HL-60/S4 treated with phorbol 12-myristate 13-acetate at 8.2 ng/mL for 4 days and 3 days (cell line): ENCODE results near the gene CABCOCO1.

Source experiments
- in situ Hi-C: fragments of 300-500 bp; cut with MboI; formaldehyde crosslinking; loops from 2 replicates; pipeline ENCODE4 v1.15.0; 2022; ENCODE audit warnings: low sequenced_read_pairs

CABCOCO1 gene, protein sequence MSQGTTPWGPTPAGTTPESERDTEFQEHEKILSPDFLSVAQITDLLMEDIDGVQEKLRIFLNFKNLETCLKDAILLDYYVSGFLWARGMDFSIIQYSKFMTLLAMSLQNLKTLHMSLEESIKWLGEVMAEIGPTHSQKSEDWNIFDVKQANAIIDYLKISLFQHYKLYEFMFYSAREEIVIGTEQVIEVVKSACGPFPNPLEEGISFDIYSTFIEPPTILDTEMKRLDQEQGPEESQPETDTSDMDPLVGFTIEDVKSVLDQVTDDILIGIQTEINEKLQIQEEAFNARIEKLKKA

DNA sequence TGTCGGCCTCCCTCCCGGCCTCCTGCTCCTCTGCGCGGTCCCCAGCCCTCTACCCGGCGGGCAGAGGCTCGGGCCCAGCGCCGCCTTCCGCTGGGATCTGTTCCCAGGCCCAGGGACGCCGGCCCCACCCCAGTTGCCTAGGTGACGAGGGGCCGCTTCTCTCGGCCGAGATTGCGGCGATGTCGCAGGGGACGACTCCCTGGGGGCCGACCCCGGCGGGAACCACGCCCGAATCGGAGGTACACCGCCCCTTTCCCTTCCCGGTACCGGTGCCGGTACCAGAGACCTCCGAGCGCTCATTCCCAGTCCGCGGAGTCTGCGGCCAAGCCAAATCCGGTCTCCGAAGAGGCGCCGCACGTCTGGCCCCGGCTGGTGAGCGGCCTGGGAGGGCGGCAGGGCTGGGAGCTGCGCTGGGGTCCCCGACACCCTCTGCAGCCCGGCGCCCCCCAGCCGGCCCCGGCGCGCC lies at the start of gene CABCOCO1:
CABCOCO1 (plus strand) TSS at position 136 of the 466 bp plus-strand sequence; CDS start at position 180, 44 bp downstream.
- in situ Hi-C loops = no loop called here

DNA sequence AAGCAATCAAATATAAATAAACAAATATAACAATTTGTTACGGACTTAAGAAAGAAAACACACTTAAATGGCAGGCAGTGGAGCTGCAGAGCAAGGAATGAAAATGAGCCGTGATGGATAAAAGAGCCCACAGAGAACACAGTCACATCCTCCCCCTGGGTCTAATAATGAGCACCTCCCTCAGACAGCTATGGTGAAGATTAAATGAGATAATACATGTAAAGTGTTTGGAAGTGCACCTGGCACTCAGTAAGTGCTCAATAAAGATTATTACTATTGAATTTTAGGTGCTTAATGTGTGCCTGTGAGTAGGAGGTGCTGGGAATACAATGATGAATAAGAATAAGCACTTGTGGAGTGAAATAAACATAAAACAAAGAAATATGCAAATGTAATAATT lies 49.1 kb upstream of the CABCOCO1 start:
- in situ Hi-C loops = no loop called here

DNA sequence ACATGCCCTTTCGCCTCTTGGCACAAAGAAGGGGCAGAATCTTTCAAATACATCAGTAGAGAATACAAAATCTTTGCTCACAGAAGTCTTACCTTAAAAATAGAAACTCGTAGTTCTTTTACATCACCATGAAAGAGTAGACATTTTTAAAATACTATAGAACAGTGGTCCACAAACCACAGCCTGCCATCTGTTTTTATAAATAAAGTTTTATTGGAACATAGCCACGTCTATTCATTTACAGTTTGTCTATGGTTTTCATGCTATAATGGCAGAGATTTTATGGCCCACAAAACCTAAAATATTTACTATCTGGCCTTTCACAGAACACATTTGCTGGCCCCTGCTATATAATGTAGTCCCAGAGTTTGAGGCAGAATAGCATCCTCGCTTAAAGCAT lies 46.1 kb upstream of the CABCOCO1 start:
- in situ Hi-C loops = no loop called here

DNA sequence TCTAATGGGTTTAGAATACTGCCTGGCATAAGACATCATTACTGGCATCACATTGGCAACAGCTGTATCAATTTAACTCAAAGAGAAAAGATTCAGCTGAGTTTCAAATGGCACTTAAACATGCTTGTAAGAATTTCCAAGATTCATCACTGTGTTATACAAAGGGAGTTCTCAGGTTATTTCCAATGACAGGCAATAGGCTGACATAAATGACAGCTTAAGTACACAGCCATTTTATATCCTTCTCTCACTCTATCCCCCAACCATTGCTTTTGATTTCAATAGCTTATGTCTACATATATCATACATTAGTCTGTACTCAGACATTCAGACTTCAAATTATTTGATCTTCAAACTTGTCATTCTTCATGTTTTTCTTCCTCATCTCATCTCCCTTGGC lies 45.5 kb upstream of the CABCOCO1 start:
- in situ Hi-C loops = no loop called here

DNA sequence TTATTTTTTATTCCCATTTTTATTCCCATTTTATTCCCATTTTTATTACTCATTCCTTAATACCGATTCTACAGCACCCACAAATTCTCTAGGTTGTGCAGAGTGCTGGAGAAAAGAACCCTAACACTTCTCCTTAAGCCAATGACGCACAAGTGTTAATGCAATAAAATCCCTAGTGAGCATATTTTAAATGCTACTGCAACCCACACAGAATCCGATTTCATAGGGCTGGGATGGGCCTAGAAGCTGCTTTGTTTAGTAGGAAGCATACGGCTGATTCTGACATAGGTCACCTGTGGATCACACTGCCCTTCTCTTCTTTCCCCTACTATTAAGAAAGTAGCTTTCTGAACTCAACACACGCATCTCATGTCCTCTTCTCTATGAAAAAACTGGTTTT lies 45.1 kb upstream of the CABCOCO1 start:
- in situ Hi-C loops = no loop called here

DNA sequence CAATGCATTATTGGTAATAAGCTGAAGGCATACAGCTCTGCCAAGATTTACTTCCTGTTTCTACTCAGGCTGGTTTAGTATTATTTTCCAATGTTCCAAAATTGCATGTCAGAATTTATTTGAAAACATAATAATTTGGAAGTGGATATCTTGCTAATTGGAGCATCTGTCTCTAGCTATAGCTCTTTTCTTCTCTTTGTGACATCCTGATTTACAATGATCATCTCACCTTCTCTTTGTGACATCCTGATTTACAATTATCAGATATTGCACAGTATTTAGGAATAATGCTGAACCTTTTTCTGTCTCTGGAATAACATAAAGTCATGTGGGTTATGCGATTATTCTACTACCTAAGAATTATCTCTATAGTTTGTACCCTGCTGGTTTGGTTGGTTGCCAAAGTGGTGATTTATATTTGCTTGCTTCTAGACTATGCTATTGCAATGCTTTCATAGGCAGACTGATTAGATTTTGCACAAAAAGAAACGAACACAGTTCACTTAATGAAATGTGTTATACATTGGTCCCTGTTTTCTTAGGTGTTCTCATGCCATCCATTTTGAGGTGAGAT lies 44.3 kb upstream of the CABCOCO1 start:
- in situ Hi-C loops = no loop called here

DNA sequence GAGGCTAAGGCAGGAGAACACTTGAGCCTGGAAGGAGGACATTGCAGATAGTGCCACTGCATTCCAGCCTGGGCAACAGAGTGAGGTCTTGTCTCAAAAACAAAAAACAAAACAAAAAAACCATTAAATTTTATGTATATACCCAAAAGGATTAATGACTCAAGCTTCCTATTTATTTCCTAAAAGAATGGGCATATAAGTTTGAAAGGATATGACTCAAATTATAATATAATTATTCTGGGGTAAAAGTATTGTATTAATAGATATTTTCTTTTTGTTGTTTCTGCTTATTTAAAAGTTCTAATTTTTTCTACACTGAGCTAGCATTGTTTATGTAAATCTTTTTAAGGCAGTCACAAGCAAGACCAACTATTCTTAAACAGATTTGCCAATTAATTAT lies 42.2 kb upstream of the CABCOCO1 start:
- in situ Hi-C loops = no loop called here

DNA sequence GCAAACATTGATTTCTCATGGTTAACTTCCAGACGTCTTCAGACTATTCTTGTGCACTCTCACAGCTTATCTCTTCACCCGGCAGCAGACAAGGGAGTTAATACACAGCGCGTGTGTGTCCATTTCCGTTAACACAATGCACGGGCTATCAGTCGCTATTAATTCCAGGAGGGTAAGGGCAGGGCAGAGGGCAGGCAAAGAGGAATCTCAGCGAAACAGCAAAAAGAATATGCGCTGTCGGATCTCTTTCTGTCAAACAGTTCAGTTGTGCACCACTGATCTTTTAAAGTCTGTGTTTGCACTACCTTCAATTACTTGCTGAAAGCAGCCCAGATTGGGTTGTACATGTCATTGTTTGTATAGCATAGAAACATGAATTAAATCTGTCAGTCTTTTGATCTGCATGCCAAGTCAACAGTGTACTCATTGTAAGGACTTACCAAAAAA lies 41.1 kb upstream of the CABCOCO1 start:
- in situ Hi-C loops = no loop called here

DNA sequence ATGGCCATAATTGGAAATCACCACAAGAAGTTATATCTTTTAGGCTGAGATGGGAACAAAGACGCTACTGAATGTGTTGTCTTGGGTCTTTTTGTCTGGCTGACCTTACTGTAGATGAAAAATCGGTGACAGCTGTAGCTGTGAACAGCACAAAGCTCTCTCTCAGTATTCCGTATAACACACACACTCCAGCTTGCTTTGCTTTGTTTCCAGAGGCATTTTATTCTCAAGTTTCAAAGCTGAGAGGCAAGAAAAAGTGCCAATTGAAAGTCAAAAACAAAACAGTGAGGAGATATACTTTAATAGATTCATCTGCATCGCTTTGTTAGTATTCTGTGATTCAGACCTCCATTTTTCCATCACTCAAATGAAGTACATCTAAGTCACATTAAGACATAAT lies 39.6 kb upstream of the CABCOCO1 start:
- in situ Hi-C loops = no loop called here

DNA sequence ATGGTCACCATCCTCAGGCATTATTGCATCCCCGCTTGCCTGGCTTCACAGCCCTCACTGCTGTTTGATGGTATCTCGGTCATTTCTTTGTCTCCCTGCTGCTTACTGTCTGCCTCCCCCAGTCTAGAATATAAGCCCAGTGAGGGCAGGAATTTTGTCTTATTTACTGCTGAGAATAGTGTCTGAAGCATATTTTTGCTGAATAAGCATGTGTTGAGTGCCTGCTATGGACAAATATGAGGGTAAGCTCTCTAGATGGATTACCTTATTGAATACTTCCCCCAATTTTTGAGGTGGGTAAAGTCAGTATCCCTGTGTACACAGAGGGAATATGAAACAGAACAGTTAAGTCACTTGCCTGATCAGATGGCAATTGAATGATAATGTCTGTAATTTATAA lies 36.5 kb upstream of the CABCOCO1 start:
- in situ Hi-C loops = no loop called here

DNA sequence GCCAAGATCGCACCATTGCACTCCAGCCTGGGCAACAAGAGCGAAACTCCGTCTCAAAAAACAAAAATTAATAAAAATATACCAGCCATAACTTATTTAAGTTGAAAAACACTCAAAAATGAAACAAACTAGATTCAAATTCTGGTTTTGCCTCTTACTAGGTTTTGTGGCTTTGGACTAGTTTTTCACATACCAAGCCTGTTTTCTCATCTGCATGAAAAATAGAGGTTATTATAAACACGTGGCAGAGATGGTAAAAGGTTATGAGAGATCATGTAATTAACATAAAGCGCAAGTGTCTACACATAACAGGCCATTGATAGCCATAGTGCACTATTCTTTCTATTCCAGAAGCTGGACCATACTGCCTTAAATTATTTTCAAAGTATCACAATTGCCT lies 35.5 kb upstream of the CABCOCO1 start:
- in situ Hi-C loops = no loop called here

DNA sequence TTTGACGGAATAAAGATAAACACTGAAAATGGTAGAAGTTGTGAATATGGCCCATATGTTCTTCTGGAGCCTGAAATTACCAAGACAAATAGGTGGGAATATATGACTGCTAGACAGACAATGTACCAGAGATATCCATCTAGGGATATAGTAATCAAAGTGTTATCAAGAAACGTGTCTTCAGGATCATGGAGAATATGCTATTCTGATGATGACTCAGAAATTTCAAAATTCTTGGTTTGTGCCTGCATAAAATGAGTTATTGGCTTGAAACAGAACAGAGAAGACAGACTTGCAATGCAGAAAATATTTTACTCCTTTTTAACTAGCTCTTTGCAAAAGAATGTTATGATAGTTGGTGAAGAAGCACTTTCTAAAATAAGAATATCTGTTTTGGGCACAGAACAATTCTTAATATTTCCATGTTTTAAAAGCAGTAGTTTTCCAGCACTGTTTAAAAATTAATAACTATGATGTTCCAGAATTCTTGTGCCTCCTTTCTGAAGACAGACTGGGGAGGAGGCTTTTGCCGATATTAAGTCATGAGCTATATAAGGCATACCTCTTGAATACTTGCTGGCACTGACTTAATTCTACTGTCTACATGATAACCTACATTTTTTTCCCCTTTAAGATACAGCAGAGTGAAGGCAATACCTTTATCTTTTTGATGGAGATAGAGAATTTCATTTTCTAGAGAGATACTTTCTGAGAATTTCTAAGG lies 34.4 kb upstream of the CABCOCO1 start:
- in situ Hi-C loops = no loop called here

DNA sequence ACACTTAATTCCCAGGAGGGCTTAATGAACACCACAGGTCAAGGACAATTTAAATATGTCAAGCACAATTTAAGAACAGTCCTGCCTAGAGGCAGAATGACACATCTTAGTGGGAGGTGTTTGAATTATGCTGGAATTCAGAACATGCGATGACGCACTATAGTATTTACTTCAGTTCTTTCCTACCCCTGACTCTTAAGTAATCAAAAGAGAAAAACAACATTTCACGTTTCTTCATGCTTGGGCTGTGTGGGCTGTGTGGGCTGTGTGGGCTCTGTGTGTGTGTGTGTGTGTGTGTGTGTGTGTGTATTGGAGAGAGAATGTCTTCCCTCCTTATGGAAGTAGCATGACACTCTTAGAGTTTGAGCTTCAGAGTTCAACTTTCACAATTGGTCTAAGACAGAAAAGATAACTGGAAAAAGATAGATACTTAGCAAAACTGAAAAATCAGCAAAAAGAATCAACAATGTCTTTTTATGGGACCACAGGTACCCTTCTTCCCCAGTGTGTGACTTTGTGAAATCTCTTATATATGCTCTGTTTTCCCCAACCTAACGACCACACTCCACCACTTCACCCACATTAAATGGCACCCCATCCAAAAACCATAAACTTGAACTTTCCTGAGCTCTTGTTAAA lies 33.7 kb upstream of the CABCOCO1 start:
- in situ Hi-C loops = no loop called here

DNA sequence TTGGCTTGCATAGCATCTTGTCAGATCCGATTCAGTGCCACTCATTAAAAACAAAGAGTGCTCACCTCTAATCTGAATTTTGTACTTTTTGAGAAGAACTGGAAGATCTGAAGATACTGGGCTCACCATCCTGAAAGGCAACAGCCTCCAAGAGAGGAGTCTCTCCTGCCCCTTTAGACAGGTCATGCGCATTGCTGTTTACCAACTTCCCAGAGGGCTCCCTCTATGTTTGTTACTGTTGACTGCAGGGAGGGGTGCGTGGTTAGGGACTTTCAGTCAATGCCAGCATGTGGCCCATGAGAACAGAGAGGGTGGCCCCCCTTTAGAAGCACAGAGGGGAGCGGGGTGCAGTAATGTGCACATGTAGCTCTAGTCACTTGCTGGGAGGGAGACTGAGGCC lies 33.2 kb upstream of the CABCOCO1 start:
- in situ Hi-C loops = no loop called here

DNA sequence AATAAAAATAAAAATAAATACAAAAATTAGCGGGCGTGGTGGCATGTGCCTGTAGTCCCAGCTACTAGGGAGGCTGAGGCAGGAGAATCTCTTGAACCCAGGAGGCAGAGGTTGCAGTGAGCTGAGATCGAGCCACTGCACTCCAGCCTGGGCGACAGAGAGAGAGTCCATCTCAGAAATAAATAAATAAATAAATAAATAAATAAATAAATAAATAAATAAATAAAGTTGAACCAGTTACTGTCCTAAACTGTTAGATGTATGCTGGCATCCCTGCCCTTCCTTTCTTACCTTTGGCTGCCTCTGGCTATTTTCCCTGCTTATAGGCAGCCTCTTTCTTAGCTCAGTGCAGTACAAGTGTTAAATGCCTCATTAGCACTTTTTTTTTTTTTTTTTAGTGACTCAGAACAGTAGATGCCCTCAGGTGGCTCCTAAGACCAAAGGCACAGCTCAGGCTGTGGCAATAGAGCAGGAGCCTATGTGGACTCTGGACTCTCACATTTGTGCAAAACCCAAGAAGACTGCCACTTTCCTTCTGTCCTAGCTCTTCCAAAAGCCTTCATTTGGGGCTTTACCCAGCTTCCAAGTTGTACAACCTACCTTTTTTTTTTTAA lies 30.6 kb upstream of the CABCOCO1 start:
- in situ Hi-C loops = no loop called here

DNA sequence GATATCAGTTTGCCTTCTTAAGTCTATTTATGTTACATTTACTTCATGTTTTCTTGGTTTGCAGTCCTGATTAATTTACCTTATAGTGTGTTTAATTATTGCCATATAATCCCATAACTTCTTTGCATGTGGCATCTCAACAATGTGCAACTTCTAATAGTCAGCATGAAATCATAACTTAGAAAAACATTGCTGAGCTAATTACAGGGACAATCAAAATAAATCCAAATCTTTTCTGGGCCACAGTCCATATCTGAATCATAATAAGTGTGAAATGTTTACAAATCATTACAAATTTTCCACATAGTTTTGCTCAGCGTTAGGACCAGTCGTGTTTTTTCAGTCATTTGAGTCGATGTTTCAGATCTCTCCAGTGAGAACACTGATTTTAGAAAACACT lies 29.1 kb upstream of the CABCOCO1 start:
- in situ Hi-C loops = no loop called here

DNA sequence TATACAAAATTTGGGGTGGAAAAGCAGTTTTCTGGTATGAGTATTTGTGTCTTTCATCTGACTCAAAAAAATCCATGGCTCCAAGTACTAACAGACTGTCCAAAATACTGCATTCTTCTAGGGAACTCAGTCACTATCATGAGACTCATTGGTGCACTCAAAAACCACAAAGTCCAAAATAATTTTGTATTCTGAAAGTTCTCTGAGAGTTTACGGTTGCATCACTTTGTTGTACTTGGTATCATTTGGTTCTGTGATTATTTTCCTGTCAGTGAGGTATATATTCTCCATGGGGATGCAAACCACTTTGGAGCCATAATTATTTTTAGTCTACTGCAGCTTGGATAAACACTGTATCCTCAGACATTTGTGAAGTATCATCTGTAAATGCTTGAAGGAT lies 28.0 kb upstream of the CABCOCO1 start:
- in situ Hi-C loops = no loop called here

DNA sequence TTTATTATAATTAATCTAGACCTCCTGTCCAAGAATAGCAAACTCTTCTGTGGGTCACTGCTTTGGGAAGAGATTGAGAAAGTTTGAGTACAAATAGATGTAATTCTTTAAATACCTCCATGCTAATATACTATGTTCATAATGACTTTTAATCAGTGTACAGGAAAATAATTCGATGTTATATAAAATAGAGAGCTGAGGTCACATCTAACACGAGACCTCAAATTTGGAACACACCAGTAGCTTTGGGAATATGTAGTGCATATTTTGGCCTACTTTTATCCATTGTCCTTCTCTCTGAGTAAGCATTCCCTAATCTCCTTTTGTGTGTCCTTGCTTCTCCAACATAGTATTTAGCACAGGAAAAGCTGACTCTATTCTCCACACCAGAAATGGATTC lies 27.3 kb upstream of the CABCOCO1 start:
- in situ Hi-C loops = no loop called here

DNA sequence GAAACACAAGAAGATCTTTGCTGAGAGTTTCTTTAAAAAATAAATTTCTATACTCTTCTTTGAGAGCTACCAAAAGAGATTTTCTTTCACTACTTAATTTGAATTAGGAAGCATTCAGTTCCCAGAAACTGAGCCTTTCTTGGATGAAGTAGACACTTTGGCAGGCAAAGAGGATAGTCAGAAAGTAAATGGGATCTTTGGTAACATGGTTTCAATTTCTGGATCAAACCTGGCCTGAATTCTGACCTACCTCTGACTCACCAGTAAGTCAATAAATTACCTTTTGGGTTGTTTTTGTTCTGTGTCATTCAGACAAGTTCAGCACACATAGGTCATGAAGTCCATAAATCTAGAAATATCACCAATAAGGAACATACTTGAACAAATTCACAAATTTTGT lies 26.8 kb upstream of the CABCOCO1 start:
- in situ Hi-C loops = no loop called here

DNA sequence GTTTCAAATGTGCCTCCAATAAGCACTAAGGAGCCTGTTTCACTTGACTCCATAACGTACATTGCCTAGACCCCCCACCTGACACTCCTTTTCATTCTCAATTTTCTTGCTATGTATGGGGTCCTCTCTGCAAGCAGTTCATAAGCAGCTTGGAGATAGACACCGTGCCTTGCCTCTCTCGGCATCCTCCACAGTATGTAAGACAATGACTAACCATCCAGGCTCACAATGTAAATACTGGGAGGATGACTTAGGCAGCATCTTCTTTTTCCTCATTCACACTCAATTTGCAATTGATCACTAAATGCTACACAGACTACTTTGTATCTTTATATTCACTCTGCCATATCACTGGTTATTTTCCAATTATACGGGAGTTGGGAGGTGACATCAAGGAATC lies 22.8 kb upstream of the CABCOCO1 start:
- in situ Hi-C loops = no loop called here

DNA sequence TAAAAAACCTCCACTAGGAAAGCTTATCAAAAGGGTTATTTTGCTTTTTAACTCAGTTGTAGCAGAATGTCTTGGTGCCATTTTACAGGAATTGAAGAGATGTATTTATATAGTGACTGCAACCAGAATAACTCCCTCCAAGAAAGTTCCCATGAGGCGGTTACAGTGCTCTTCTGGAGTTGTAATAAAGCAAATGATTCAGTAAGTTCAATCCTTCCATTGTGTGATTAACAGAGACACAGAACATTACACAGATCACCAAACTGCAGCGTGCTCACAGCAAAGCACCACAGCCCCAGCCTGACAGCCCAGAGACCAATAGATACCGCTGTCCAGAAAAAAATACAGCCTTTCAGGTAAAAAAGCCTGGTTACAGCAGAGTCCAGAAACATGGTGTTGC lies 21.9 kb upstream of the CABCOCO1 start:
- in situ Hi-C loops = no loop called here
